Activated CD8-positive, alpha-beta memory T cell treated with anti-CD3 and anti-CD28 coated beads, Interleukin-2, amount 50 U/mL, for 4 hours (primary cell): ENCODE data around the gene SYNE2.
"Not testable (repeated sequence)": the region's sequence is repeated elsewhere in the genome, so short reads cannot be mapped to it uniquely, and the experiment has no call there.

Experiments
- DNase-seq: peaks from one replicate; pipeline ENCODE4 v3.0.0-alpha.2; 2020

SYNE2 gene

DNA sequence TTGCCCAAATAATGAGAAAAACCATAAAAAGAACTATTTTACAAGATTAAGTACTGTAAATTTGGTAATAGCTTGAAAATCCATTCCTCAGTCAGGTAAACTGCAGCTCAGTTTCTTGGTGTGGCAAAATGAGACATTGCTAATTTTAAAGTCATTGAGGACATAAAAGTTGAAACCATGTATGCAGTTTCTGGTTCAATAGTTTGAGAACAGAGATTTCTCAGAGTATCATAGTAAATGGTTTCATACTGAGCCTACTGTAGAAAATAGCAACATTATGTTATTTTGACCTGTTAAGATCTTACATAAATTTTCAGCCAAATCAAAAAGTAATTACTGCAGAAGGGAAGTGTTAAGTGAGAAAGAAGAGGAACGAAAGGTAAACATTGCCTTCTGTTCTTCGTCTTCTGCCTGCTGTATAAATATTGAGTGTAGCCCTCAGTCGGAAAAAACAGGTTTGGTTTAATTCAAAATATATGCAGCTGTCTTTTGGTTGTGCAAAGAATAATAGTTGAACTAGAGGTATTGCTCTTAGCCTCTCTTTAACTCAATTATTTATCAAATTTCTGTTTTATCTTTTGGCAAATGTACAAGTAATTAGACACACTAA lies 119.6 kb downstream of the SYNE2 start:
- DNase-seq = no peak

DNA sequence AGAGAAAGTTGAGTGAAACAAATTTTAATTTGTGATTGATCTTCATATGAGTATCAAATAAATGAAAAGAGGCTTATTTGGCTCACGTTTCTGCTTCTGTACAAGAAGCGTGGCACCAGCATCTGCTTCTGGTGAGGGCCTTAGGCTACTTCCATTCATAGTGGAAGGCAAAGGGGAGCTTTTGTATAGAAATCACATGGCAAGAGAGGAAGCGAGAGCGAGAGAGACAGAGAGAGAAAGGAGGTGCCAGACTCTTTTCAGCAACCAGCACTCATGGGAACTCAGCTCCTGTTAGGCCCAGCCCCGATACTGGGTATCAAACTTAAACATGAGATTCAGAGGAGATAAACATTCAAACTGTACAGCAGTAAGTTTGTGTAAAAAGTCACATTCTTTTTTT lies 121.4 kb downstream of the SYNE2 start:
- DNase-seq = no peak

DNA sequence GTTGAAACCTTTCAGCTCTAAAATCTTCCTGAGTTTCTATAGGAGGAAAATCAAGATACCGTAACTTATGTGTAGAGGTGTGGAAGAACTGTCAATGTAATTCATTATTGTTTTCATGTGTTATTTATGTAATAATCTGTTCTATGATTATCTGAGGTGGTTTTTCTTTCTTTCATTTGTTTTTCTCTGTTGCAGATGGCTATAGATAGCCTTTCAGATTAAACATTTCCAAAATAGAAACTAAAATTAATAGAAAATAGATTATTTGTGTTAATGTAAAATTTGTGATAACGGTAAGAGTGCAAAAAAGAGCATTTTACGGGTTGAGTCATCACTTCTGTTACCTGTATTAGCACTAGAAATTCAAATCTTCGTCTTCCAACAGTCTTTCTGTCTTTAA lies 128.8 kb downstream of the SYNE2 start:
- DNase-seq = no peak

DNA sequence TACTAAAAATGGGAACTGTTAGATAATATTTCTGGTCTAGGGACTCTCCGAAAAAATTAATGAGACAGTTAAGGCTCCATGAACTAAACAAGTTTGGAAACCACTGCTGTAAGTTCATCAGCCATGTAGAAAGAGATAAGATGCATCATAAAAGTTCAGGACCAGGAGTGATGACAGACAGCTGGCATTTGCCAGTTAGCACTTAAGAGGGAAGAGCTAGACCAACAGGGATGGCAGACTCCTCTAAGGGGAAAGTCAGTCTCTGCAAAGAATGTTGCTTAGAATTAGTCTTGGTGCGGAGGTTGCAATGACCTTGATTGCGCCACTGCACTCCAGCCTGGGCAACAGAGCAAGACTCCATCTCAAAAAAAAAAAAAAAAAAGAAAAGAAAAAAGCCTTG lies 129.4 kb downstream of the SYNE2 start:
- DNase-seq = no peak

DNA sequence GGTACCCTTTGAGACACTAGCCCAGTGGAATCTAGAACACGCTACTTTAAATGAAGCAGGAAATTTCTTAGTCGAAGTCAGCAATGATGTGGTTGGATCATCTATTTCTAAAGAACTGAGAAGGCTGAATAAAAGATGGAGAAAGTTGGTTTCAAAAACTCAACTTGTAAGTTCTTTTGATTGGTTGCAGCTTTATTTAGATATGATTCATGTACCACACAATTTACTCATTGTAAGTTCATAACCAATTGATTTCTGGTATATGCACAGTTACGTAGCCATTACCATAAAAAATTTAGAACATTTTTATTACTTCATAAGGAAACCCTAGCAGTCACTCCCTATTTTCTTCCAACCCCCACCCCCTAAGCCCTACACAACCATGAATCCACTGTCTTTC lies 129.8 kb downstream of the SYNE2 start:
- DNase-seq = no peak

DNA sequence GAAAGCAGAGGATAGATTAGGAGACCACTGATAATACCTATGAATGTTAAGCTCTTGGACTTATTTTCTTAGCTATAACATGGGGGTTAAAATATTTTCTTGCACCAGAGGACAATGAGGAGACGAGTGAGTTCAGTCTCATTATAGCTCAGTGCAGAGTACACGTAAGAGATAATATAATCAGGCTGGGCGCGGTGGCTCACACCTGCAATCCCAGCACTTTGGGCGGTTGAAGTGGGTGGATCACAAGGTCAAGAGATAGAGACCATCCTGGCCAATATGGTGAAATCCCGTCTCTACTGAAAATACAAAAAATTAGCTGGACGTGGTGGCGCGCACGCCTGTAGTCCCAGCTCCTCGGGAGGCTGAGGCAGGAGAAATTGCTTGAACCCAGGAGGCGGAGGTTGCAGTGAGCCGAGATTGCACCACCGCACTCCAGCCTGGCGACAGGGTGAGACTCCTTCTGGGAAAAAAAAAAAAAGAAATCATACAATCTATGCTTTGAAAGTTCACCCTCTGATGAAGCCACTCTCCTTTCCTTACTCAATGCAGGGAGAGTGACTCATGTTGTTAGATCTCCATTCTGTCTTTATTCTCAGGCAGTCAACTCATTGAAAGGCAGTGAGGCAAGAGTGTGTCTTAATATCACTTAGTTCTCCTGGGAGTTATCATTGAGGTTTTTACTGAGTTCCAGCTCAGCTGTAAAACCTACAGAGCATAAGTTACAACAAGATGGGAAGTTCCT lies 134.2 kb downstream of the SYNE2 start:
- DNase-seq = no peak

DNA sequence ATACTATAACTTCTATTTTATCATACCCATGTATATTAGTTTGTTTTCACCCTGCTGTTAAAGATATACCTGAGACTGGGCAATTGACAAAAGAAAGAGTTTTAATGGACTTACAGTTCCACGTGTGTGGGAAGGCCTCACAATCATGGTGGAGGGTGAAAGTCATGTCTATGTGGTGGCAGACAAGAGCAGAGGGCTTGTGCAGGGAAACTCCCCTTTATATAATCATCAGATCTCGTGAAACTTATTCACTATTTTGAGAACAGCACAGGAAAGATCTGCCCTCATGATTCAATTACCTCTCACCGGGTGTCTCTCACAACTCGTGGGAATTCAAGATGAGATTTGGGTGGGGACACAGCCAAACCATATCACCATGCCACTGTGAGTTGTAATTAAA lies 135.8 kb downstream of the SYNE2 start:
- DNase-seq = no peak

DNA sequence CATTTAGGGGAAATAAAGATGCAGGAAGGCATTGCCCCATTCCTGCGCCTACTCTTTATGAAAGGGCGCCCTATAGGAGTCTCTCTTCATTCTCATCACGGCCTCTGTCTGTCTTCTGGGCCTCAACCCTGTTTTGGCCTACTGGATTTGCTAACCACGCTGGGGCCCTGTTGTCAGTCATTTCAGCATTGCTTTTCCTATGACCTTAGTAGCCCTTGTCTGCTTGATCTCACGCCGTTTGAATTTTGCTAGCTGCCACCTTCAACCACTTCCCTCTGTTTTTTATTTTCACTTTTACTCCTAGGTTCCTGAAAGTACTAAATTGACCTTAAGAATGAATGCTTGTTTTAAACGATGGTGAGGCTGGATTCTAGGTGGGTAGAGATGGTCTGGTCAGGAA lies 139.0 kb downstream of the SYNE2 start:
- no peak for DNase-seq

DNA sequence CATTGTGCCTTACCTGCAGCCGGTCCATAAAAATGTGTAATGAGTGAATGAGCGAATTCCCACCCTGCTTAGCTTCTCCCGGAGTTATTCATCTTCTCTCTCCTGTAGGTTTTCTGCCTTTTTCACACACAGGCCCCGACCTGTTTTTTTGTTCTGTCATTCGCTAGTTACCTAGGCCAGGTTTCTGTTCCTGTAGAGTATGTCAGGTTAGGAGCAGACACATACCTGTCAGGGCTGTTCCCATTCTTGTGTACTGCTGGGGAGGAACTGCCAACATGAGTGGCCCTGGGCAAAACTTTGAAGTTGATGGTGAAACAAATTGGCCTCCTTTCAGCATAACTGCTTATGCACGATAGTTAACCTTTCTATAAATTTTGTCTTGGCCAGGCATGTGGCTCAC lies 140.1 kb downstream of the SYNE2 start:
- no peak for DNase-seq

DNA sequence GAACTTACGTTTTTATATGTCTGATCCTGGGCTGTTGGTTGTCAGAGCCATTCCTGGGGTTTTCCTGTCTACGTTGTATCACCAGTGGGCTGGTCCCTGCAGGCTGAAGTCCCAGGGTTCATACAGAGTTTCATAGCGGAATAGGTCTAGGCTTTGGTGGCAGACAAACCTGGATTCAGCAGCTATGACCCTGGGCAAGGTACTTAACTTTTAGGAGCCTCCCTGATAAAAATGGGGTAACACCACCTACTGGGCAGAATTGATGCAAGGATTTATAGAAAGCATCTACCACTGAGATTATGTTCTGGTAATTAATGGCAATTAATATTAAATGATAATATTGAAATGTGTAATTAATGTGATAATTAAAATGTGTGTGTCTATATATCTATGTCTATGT lies 141.2 kb downstream of the SYNE2 start:
- DNase-seq = no peak

DNA sequence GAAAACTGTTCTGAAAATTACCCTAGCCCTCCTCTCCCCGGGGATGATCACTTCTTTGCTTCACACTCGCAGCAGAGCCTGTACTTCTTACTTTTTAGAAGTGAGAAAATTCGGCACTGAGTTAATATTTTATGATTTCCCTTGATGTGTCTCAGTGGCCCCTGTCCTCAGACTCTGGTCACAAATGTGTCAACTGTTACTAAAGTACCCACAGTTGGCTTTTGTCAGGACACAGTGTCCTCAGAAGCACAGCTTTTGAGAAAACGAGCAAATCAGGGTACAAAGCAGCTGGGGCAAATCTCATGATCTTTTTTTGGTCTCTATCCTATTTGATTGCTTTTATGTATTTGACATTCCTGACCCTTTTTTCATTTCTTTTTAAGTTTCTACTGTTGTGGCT lies 142.5 kb downstream of the SYNE2 start:
- DNase-seq = no peak

DNA sequence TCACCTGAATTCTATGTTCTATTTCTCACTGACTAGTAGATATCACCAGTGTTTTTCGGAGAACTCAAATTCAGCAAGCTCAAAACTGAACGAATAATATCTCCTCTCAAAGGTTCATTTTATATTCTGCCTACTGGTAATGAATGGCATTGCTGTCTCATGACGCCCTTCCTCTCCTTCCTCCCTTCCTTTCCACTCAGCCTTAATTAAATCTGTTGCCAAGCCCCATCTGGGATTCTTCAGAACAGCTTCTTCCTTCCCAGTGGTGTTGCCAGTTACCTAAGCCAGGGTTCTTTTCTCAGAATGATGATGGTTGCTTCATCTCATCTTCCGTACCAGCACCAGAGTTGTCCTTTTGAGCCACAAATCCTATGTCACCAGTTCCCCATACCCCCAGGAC lies 143.2 kb downstream of the SYNE2 start:
- no peak for DNase-seq

DNA sequence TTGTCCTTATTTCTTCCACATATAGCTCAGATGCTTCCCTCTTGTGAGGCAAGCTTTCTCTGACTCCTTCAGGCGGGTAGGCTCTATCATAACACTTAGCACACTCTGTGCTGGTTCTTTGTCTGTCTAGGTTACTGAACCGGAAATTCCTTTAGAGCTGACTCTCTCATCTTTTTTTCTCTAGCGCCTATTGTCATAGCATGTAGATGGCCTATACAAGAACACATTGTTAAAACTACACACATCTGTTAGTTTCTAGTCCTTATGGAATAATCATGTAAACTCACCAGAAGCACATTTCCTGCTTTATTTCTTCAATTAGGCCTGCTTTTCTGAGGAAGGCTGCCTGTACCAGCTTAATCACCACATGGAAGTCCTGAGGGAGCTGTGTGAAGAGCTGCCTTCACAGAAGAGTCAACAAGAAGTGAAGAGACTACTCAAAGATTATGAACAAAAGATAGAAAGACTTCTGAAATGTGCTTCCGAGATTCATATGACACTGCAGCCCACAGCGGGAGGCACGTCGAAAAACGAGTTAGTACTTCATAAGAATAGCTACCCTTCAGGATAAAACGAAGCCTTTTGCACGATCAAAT lies 143.9 kb downstream of the SYNE2 start:
- no peak for DNase-seq

DNA sequence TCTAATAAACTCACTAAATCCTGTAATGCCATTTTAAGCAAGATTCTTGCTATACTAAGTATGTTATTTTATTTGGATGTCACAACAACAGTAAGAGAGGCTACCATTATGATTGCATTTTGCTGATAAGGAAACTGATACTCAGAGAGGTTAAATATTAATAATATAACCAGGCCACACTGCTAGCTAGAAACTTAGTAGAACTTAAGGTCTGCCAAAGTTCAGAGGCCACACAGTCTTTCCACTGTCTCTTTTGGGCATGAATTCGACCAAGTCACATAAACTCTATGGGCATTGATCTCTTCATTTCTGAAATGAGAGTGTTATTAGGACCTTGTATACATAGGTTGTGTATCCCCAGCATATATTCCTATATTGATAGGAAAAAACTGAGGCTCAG lies 147.9 kb downstream of the SYNE2 start:
- DNase-seq = no peak

DNA sequence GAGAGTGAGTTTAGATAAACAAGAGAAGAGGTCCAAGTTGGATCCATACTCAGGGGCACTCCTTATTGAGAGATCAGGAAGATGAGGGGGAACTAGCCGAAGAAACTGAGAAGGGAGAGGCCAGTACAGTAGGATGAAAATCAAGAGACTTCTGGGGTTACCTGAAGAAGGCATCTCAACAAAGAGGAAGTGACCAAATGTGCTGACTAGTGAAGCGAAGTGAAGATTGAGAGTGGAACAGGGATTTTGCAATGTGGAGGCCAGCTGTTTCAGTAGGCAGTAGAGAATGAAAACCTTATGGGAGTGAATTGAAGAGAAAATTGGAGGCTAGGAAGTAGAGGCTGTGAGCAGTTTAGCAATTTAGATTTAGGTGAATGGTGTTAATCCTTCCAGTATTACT lies 153.0 kb downstream of the SYNE2 start:
- no peak for DNase-seq

DNA sequence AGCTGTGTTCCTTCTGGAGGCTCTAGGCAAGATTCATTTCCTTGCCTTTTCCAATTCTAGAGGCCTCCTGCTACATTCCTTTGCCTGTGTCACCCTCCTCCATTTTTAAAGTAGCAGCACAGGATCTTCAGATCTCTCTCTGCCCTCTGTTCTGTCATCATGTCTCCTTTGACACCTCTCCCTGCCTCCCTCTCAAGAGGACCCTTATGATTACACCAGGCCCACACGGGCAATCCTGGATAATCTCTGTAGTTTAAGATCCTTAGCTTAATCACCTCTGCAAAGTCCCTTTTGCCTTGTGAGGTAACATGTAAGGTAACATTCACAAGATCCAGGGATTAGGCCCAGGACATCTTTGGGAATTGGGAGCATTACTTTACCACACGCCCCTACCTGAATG lies 155.2 kb downstream of the SYNE2 start:
- DNase-seq = no peak

DNA sequence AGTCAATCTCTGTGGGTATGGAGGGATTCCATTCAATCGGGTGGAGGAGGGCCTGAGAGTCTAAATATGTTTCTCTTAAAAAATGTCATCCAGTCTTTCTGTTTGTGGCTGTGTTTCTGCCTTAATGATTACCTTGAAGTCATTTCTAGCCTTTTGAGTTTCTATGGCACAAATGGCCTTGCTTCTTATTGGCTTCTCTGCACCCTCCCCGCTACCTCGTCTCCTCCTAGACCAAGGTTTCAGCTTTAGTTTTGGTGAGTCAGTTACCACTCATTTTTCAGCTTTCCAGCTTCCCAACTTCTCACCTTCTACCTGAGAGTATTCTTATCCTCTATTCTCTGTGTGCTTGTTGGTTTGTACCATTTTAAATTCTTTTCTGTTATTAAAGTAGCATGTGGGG lies 159.2 kb downstream of the SYNE2 start:
- DNase-seq = no peak

DNA sequence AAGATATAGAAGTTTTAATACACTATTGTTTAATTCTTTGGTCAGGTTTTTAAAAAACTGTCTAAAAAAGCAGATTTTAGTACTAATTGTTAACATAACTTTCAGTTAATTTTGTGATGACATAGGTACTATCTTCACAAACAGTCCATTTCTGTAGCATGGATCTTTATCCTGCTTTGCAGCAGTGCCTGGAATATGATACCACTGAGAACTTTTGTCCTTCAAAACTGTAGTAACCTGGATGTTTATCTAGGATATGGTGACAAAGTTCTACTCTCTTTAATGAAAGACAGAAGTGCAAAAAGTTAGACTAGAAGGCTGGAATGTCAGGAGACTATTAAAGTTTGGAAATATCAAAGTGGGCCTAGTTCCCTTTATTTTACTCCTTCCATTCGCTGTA lies 159.9 kb downstream of the SYNE2 start:
- no peak for DNase-seq

DNA sequence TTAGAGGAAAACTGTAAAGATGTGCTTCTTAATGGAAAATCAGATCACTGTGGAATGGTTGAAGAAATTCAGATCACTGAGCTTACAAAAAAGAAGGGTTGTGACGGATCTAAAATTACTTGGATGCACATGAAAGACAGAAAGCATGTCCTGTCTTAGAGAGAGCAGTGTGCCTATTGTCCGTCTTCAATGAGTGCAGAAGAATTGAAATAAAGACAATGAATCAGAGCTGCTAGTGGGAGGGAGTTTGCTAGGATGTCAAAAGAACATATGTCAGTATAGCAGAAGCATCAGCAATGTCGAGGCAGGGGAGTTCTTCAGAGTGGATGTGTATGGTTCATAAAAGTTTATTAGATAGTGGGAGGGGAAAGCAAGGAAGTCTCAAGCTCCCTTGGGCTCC lies 172.7 kb downstream of the SYNE2 start:
- no peak for DNase-seq

DNA sequence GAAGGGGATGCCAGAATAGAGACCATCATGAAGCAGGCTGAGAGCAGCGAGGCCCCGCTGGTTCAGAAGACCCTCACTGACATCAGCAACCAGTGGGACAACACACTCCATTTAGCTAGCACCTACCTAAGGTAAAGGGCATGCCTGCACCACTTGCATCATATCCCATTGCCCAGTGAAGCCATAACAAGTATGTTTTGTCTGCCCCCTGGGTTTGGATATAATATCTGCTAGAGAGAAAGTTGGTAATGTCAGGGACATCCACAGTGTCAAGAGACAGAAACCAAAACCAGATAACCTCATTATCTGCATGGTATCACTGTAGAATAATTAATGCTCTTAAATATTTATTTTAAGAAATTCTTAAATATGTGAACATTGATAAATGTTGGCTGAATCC lies 173.8 kb downstream of the SYNE2 start:
- DNase-seq = no peak

DNA sequence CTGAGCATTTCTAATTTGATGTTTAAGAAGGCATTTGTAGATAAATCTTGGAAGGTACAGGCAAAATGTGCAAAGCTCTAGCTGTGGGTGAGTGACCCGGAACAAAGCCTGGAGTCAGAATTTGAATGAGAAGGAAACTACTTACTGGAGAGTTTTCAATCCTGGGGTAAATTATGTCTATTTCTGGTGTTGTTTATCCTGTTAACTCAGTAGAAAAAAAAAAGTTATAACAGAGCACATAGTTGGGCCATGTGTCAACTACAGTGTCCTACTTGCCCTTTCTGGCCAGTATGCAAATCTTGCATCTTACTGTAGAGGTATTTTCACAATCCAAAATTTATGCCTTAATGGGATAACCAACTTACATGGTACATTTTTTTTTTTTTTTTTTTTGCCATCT lies 182.3 kb downstream of the SYNE2 start:
- no peak for DNase-seq

DNA sequence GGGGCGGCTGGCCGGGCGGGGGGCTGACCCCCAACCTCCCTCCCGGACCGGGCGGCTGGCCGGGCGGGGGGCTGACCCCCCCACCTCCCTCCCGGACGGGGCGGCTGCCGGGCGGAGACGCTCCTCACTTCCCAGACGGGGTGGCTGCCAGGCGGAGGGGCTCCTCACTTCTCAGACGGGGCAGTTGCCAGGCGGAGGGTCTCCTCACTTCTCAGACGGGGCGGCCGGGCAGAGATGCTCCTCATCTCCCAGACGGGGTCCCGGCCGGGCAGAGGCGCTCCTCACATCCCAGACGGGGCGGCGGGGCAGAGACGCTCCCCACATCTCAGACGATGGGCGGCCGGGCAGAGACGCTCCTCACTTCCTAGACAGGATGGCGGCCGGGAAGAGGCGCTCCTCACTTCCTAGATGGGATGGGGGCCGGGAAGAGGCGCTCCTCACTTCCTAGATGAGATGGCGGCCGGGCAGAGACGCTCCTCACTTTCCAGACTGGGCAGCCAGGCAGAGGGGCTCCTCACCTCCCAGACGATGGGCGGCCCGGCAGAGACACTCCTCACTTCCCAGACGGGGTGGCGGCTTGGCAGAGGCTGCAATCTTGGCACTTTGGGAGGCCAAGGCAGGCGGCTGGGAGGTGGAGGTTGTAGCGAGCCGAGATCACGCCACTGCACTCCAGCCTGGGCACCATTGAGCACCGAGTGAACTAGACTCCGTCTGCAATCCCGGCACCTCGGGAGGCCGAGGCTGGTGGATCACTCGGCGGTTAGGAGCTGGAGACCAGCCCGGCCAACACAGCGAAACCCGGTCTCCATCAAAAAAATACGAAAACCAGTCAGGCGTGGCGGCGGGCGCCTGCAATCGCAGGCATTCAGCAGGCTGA lies 185.3 kb downstream of the SYNE2 start:
- not testable (repeated sequence) for DNase-seq

DNA sequence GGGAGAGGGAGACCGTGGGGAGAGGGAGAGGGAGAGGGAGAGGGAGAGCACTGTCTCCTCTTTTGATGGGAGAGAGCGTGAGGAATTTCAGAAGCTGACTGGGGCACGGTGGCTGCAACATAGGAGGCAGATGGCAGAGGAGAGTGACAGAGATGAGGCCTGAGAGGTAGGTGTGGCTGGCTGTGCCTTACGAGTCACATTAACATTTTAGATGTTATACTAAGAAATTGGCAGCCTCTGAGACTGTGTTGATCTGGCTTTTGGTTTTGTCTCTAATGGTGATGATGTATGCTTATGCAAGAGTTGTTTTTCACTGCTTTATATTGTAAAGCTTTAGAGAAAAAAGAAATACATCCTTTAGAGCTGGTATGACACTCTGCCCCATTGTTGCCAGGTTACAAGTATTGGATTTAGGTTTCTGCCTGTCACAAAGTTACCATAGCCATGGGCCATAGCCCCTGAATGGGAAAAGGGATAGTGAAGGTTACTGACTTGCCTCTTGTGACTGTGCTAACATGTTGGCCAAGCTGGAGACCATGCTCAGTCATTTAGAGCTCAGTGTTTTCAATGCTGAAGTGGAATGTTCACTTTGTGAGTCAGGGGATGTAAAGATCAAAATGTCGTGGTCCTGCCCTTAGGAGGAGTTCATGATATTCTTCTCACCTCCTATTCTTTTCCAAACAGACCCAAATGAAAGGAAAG lies 186.2 kb downstream of the SYNE2 start:
- no peak for DNase-seq
